ENCODE data around the gene CLOCK. TPM values are rescaled to one million over a fixed set of nuclear protein-coding genes. Genes with fewer than 3 reads are reported as not detected.
"Not testable (repeated sequence)": the region's sequence is repeated elsewhere in the genome, so short reads cannot be mapped to it uniquely, and the experiment has no call there.

CLOCK gene
- total RNA-seq, 1 donor, result 69.1 TPM

DNA sequence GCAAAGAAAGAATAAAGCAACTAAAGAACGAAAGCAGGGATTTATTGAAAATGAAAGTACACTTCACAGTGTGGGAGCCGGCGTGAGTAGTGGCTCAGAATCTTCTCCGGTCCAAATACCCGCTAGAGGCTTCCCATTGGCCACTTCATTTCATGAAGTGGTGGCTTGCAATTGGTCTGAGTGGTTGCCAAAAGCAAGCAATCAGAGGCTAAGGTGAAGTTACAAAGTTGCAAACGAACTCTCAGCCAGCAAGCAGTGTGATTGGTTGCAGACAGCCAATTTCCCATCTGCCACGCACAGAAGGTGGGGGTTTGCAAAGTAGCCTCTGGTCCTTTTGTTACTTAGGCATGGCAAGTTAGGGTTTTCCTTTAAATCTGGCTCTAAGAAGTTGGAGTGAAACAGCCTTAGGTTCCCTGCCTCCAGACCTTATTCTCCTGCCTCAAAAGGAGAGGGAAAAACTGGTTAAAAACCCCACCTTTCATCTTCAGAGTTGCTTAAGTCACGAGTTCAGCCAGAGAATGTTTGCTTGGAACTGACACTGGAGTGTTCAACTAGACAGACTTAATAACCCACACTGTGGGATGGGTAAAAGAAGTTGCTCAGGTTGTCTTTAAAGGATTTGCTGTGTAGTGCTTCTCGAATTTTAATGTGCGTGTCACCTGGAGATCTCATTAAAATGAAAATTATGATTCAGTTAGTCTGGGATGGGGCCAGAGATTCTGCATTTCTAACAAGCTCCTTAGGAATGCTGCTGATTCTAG, 6.9 kb upstream of the CLOCK start:
- peak overlapping the region; percentile 53 for H3K4me3 ChIP-seq (ENCODE audit: low read depth, low read length)

GRCh38 chr4:55551964-55552363, 5.3 kb upstream of the CLOCK start:
- not testable (repeated sequence) for DNase-seq (ENCODE audit: low read depth)

More for the DNA sequence above, 6.9 kb upstream of the CLOCK start:
- peak; percentile 93 for DNase-seq (ENCODE audit: low read depth)
- TF ChIP-seq CTCF (IDR thresholded peaks at IDR 0.05; ENCODE audit: insufficient read depth, low read depth, low read length), result no peak

GRCh38 chr4:55549888-55550287, 3.2 kb upstream of the CLOCK start:
- DNase-seq (ENCODE audit: low read depth), result peak; percentile 83
- H3K4me3 ChIP-seq (ENCODE audit: low read depth, low read length), result no peak overlapping the region
- no peak for TF ChIP-seq CTCF (IDR thresholded peaks at IDR 0.05; ENCODE audit: insufficient read depth, low read depth, low read length)

More at GRCh38 chr4:55551964-55552363, 5.3 kb upstream of the CLOCK start:
- H3K4me3 ChIP-seq (ENCODE audit: low read depth, low read length), result not testable (repeated sequence)

GRCh38 chr4:55547918-55548317, 1.2 kb upstream of the CLOCK start:
- no peak for DNase-seq (ENCODE audit: low read depth)
- no peak for TF ChIP-seq CTCF (IDR thresholded peaks at IDR 0.05; ENCODE audit: insufficient read depth, low read depth, low read length)
- peak overlapping the region; percentile 67 for H3K4me3 ChIP-seq (ENCODE audit: low read depth, low read length)

DNA sequence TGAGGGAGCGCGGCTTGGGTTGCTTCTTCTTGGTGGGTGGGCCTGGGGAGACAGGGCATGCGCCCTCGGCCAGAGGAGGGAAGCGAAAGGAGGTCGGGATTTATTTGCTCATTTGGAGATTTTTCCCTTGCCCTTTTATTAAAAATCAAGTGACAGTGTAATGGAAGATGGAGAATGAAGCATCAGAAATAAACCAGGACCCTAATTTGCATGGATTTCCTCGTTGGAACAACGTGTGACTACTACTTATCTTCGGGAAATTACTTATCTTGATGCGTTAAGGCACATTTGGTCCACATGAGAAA, 709 bp upstream of the CLOCK start:
- peak overlapping the region; percentile 67 for H3K4me3 ChIP-seq (ENCODE audit: low read depth, low read length)
- no peak for TF ChIP-seq CTCF (IDR thresholded peaks at IDR 0.05; ENCODE audit: insufficient read depth, low read depth, low read length)
- no peak for DNase-seq (ENCODE audit: low read depth)

DNA sequence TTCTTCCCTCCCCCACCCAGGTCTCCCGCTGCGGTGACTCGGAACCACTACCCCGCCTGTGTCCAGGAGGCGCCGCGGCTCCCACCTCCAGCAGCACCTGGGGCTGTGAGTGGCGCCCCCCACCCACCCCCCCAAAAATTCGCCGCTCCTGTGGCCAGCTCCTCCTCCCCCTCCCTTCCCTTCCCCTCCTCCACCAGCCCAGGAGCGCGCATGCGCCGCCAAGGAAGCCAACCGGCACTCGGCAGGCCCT, 278 bp downstream of the CLOCK start:
- TF ChIP-seq CTCF (IDR thresholded peaks at IDR 0.05; ENCODE audit: insufficient read depth, low read depth, low read length), result no peak
- peak overlapping the region; percentile 67 for H3K4me3 ChIP-seq (ENCODE audit: low read depth, low read length)
- DNase-seq (ENCODE audit: low read depth), result no peak

GRCh38 chr4:55545641-55546505, 836 bp downstream of the CLOCK start:
- no peak for TF ChIP-seq CTCF (IDR thresholded peaks at IDR 0.05; ENCODE audit: insufficient read depth, low read depth, low read length)
- H3K4me3 ChIP-seq (ENCODE audit: low read depth, low read length), result peak overlapping the region; percentile 67
- DNase-seq (ENCODE audit: low read depth), result peak; percentile 68
